HCT116 (cell line): ENCODE data around the gene SNF8. TPM values are rescaled to one million over a fixed set of nuclear protein-coding genes. Genes with fewer than 3 reads are reported as not detected.
A peak's percentile ranks its signal among the peaks of the same experiment; 100 is the strongest.

ENCODE experiments used
- ATAC-seq: fragments of 200-7000 bp; cut with Tn5 transposase; 2 replicates; pipeline ENCODE4 v1.9.1; 2020; ENCODE audit warnings: mild to moderate bottlenecking, moderate library complexity
- BruUV-seq: library from RNA; stranded (reverse); fragments of 400-500 nt; replicated peaks from 2 replicates; lab custom pipeline; 2021; lab: Mats Ljungman, UMichigan
- CTCF ChIA-PET: fragments of 300-600 bp; sonication (Branson Sonifier 250); formaldehyde crosslinking; loops from one replicate; lab custom pipeline; 2021; ENCODE audit warnings: antibody characterized with exemption; lab: Charles Lee
- POLR2A ChIA-PET: fragments of 300-600, 350-600 bp; sonication (Branson Sonifier 250); formaldehyde crosslinking; loops from one replicate; lab custom pipeline; 2021; ENCODE audit warnings: antibody characterized with exemption; lab: Charles Lee
- RAD21 ChIA-PET, 2 experiments: fragments of 300-600 bp; sonication (Branson Sonifier 250); formaldehyde crosslinking; loops; one replicate each; lab custom pipeline; 2023; ENCODE audit warnings: low total read pairs in 2 of 2; ENCODE audit not compliant: uncharacterized antibody in 2 of 2, unreplicated experiment in 2 of 2, low non-redundant PET in 1 of 2; lab: Charles Lee
- DNase-seq: peaks from one replicate; pipeline ENCODE4 v3.0.0-alpha.2; 2010; ENCODE audit warnings: low read depth, low spot score
- H2AFZ ChIP-seq: fragments of 200-600 bp; shearing (Covaris generic), sonication (generic); 2 replicates; pipeline ENCODE4 v1.6.1; 2017; ENCODE audit warnings: low read depth, mixed run types, mixed read lengths, antibody characterized with exemption, low read length; ENCODE audit not compliant: poor library complexity, severe bottlenecking
- H3K27ac ChIP-seq: 2 replicates; pipeline ENCODE4 v1.5.1; 2012; ENCODE audit warnings: low read depth, low read length
- H3K27me3 ChIP-seq: fragments of 200-600 bp; sonication (generic); 2 replicates; pipeline ENCODE4 v1.6.1; 2016; ENCODE audit warnings: mixed run types, low read length, mixed read lengths; ENCODE audit not compliant: insufficient read depth
- H3K36me3 ChIP-seq, 2 experiments: fragments of 200-500 bp in 1 of 2; fragments of 200-600 bp in 1 of 2; sonication (Bioruptor generic) in 1 of 2; sonication (generic) in 1 of 2; 2 replicates each; pipeline versions ENCODE4 v1.5.1 to v1.6.1; 2014 to 2016; ENCODE audit warnings: low read length in 2 of 2, inconsistent platforms in 1 of 2, mixed read lengths in 1 of 2, mixed run types in 1 of 2; ENCODE audit not compliant: insufficient read depth in 2 of 2, control insufficient read depth in 1 of 2
- H3K4me1 ChIP-seq, 2 experiments: fragments of 200-600 bp in 1 of 2; sonication (generic) in 1 of 2; 2 replicates each; pipeline versions ENCODE4 v1.5.1 to v1.6.1; 2012 to 2017; ENCODE audit warnings: low read length in 2 of 2, inconsistent platforms in 1 of 2, mild to moderate bottlenecking in 1 of 2, mixed read lengths in 1 of 2, mixed run types in 1 of 2, moderate library complexity in 1 of 2; ENCODE audit not compliant: insufficient read depth in 2 of 2, control insufficient read depth in 1 of 2
- H3K4me2 ChIP-seq: fragments of 200-600 bp; sonication (generic); 2 replicates; pipeline ENCODE4 v1.6.1; 2017; ENCODE audit warnings: mixed run types, low read length, mixed read lengths
- H3K4me3 ChIP-seq, 2 experiments: fragments of 200-600 bp in 1 of 2; sonication (generic) in 1 of 2; replicated peaks in 1 of 2; 2 replicates each; pipeline ENCODE4 v1.5.1; 2011 to 2016; ENCODE audit warnings: low read length in 2 of 2, control low read depth in 1 of 2, low read depth in 1 of 2, mild to moderate bottlenecking in 1 of 2, mixed read lengths in 1 of 2, mixed run types in 1 of 2
- H3K79me2 ChIP-seq: fragments of 200-600 bp; sonication (generic); 2 replicates; pipeline ENCODE4 v1.6.1; 2017; ENCODE audit warnings: mild to moderate bottlenecking, mixed run types, low read length, moderate library complexity, mixed read lengths; ENCODE audit not compliant: insufficient read depth
- H3K9ac ChIP-seq: fragments of 200-600 bp; sonication (generic); 2 replicates; pipeline ENCODE4 v1.6.1; 2016; ENCODE audit warnings: low read length, mixed read lengths
- H3K9me2 ChIP-seq: fragments of 200-600 bp; sonication (generic), shearing (Covaris generic); 2 replicates; pipeline ENCODE4 v1.6.1; 2017; ENCODE audit warnings: mixed run types, mild to moderate bottlenecking, moderate library complexity; ENCODE audit not compliant: insufficient read depth
- H3K9me3 ChIP-seq, 2 experiments: fragments of 200-500 bp in 1 of 2; fragments of 200-600 bp in 1 of 2; sonication (Bioruptor generic) in 1 of 2; sonication (generic) in 1 of 2; 2 replicates each; pipeline ENCODE4 v1.6.1; 2014 to 2017; ENCODE audit warnings: low read length in 2 of 2, mixed read lengths in 2 of 2, inconsistent platforms in 1 of 2, low read depth in 1 of 2, mild to moderate bottlenecking in 1 of 2, mixed run types in 1 of 2, moderate library complexity in 1 of 2; ENCODE audit not compliant: control insufficient read depth in 1 of 2, insufficient read depth in 1 of 2
- H4K20me1 ChIP-seq: fragments of 200-600 bp; sonication (generic), shearing (Covaris generic); 2 replicates; pipeline ENCODE4 v1.6.1; 2017; ENCODE audit warnings: mixed run types, mild to moderate bottlenecking, moderate library complexity; ENCODE audit not compliant: insufficient read depth
- CEBPB ChIP-seq: IDR thresholded peaks from 2 replicates; pipeline ENCODE4 v1.6.1; 2012; ENCODE audit warnings: low read depth
- EGR1 ChIP-seq: IDR thresholded peaks from 2 replicates; pipeline ENCODE4 v1.6.1; 2012; ENCODE audit warnings: low read depth
- JUND ChIP-seq: IDR thresholded peaks from 2 replicates; pipeline ENCODE4 v1.6.1; 2012
- POLR2A ChIP-seq: IDR thresholded peaks from 2 replicates; pipeline ENCODE4 v1.7.0; 2011; ENCODE audit warnings: borderline replicate concordance; ENCODE audit not compliant: insufficient read depth, insufficient read length; ENCODE audit errors: extremely low read depth
- POLR2AphosphoS5 ChIP-seq: IDR thresholded peaks from 2 replicates; pipeline ENCODE4 v1.6.1; 2011; ENCODE audit warnings: mild to moderate bottlenecking, low read depth, low read length, moderate library complexity
- RAD21 ChIP-seq: IDR thresholded peaks from 2 replicates; pipeline ENCODE4 v1.6.1; 2012; ENCODE audit warnings: low read depth, mild to moderate bottlenecking
- SIN3A ChIP-seq: IDR thresholded peaks from 2 replicates; pipeline ENCODE4 v1.6.1; 2012; ENCODE audit warnings: low read depth
- SP1 ChIP-seq: IDR thresholded peaks from 2 replicates; pipeline ENCODE4 v1.6.1; 2012; ENCODE audit warnings: low read depth
- SRF ChIP-seq: IDR thresholded peaks from 2 replicates; pipeline ENCODE4 v1.6.1; 2012; ENCODE audit warnings: low read depth
- intact Hi-C: fragments of 100-400 bp; cut with micrococcal nuclease; formaldehyde crosslinking; loops from 2 replicates; pipeline ENCODE4 v1.10.0; 2022
- total RNA-seq: library from RNA; stranded (reverse); gene quantifications from one replicate; pipeline ENCODE4 v1.2.1, GENCODE V29; 2021; ENCODE audit not compliant: unreplicated experiment
- TF ChIP-seq, protein P1 (sequence below): IDR thresholded peaks from 2 replicates; pipeline ENCODE4 v1.6.1; 2012
- TF ChIP-seq, protein P2 (sequence below): IDR thresholded peaks from 2 replicates; pipeline ENCODE4 v1.6.1; 2012
- TF ChIP-seq, protein P3 (sequence below): IDR thresholded peaks from 2 replicates; pipeline ENCODE4 v1.6.1; 2011; ENCODE audit warnings: mild to moderate bottlenecking, low read length, moderate library complexity; ENCODE audit not compliant: insufficient replicate concordance; ENCODE audit errors: extremely low read depth

The SNF8 gene
- total RNA-seq, 1 experiment from 2014 or later: 178 TPM

DNA sequence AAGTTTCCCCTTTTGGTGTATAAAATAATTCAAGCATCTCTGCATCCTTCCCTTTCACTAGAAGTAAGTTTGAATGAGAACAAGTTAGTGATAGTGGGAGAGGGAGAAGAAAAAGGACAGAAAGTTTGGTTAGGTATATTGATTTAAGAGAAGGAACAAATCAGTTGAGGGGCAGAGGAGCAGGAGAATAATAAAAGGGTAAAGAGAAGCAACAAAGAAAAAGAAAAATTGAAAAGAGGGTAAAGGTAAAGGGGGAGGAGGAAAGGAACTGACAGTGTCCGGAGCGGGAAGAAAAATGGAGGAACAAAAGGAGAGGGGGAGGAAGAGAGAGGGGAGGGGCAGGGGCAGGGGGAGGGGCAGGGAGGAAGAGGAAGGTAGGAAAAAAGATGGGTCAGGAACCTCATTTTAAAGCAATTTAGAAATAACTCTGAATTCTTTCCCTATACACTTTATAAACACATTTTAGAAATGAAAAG lies 46.3 kb upstream of the SNF8 start:
- Histone ChIP-seq H3K27me3 (peaks cover 52% of the 10 kb centered on the region), H3K79me2 (no peaks in the 10 kb centered on the region), H2AFZ (peak overlapping the region; percentile 62), H3K36me3 (no peaks in the 10 kb centered on the region), H3K9me3 (no peaks in the 10 kb centered on the region), H3K27ac (no peak overlapping the region), H3K4me2 (no peak overlapping the region), H4K20me1 (peaks cover 3% of the 10 kb centered on the region; the same call in 1 of the 2 replicates), H3K4me1 (no peaks in the 10 kb centered on the region; a peak in 1 of 4 replicates), H3K9me2 (no peaks in the 10 kb centered on the region), H3K9ac (no peak overlapping the region), H3K4me3 (no peak overlapping the region)
- no peak for DNase-seq
- intact Hi-C loops: no loop called here
- TF ChIP-seq CEBPB (no peak), SIN3A (no peak), EGR1 (no peak), RAD21 (no peak), SRF (no peak), POLR2A (no peak), JUND (no peak), POLR2AphosphoS5 (no peak), SP1 (no peak)
- TF ChIP-seq, protein P1, sequence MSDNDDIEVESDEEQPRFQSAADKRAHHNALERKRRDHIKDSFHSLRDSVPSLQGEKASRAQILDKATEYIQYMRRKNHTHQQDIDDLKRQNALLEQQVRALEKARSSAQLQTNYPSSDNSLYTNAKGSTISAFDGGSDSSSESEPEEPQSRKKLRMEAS: no peak
- TF ChIP-seq, protein P2, sequence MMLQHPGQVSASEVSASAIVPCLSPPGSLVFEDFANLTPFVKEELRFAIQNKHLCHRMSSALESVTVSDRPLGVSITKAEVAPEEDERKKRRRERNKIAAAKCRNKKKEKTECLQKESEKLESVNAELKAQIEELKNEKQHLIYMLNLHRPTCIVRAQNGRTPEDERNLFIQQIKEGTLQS: no peak
- TF ChIP-seq, protein P3, sequence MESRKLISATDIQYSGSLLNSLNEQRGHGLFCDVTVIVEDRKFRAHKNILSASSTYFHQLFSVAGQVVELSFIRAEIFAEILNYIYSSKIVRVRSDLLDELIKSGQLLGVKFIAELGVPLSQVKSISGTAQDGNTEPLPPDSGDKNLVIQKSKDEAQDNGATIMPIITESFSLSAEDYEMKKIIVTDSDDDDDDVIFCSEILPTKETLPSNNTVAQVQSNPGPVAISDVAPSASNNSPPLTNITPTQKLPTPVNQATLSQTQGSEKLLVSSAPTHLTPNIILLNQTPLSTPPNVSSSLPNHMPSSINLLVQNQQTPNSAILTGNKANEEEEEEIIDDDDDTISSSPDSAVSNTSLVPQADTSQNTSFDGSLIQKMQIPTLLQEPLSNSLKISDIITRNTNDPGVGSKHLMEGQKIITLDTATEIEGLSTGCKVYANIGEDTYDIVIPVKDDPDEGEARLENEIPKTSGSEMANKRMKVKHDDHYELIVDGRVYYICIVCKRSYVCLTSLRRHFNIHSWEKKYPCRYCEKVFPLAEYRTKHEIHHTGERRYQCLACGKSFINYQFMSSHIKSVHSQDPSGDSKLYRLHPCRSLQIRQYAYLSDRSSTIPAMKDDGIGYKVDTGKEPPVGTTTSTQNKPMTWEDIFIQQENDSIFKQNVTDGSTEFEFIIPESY: no peak
- CTCF ChIA-PET: no interaction called here
- POLR2A ChIA-PET: no interaction called here
- BruUV-seq: no TSS peak
- no peak for ATAC-seq
- RAD21 ChIA-PET: no interaction called here
